ENCODE results near the gene GPX6. TPM values are rescaled to one million over a fixed set of nuclear protein-coding genes. Genes with fewer than 3 reads are reported as not detected.

Gene GPX6
- total RNA-seq, 1 experiment from 2014 or later, result not detected

- H3K27ac ChIP-seq (ENCODE audit: low read length), result no peak overlapping the region
- H3K27me3 ChIP-seq (ENCODE audit: control insufficient read depth, insufficient read depth, low read length), result no peaks in the 10 kb centered on the region
- CTCF ChIA-PET, result no interaction called here
- intact Hi-C loops (cut with micrococcal nuclease; ENCODE audit: unreplicated experiment) (no loop called here), in situ Hi-C loops (cut with HindIII; ENCODE audit: low pct_unique_long_range_greater_than_20kb, low sequenced_read_pairs) (no loop called here)
- no peaks in the 10 kb centered on the region for H3K9me3 ChIP-seq (ENCODE audit: control insufficient read depth, insufficient read depth, low read depth, low read length)
- no peak for DNase-seq (ENCODE audit: low read depth, low spot score)
- peaks cover 1% of the 10 kb centered on the region; the same call in 1 of the 2 replicates for H3K4me1 ChIP-seq (ENCODE audit: control insufficient read depth, insufficient read depth, low read length)
- no TSS peak for BruUV-seq (replicated peaks)
- no peak for ATAC-seq
- TF ChIP-seq SIN3A (IDR thresholded peaks at IDR 0.05; ENCODE audit: borderline replicate concordance, insufficient read depth, low read depth, low read length), result no peak
- TF ChIP-seq, protein P1, sequence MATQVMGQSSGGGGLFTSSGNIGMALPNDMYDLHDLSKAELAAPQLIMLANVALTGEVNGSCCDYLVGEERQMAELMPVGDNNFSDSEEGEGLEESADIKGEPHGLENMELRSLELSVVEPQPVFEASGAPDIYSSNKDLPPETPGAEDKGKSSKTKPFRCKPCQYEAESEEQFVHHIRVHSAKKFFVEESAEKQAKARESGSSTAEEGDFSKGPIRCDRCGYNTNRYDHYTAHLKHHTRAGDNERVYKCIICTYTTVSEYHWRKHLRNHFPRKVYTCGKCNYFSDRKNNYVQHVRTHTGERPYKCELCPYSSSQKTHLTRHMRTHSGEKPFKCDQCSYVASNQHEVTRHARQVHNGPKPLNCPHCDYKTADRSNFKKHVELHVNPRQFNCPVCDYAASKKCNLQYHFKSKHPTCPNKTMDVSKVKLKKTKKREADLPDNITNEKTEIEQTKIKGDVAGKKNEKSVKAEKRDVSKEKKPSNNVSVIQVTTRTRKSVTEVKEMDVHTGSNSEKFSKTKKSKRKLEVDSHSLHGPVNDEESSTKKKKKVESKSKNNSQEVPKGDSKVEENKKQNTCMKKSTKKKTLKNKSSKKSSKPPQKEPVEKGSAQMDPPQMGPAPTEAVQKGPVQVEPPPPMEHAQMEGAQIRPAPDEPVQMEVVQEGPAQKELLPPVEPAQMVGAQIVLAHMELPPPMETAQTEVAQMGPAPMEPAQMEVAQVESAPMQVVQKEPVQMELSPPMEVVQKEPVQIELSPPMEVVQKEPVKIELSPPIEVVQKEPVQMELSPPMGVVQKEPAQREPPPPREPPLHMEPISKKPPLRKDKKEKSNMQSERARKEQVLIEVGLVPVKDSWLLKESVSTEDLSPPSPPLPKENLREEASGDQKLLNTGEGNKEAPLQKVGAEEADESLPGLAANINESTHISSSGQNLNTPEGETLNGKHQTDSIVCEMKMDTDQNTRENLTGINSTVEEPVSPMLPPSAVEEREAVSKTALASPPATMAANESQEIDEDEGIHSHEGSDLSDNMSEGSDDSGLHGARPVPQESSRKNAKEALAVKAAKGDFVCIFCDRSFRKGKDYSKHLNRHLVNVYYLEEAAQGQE (IDR thresholded peaks at IDR 0.05; ENCODE audit: insufficient read depth in 1 of 2, low read depth in 2 of 2, low read length in 1 of 2), result no peak
- TF ChIP-seq CTCF (IDR thresholded peaks at IDR 0.05), result no peak
- no peak for TF ChIP-seq POLR2AphosphoS5 (IDR thresholded peaks at IDR 0.05; ENCODE audit: low read depth, low read length)
- TF ChIP-seq TCF7L2 (IDR thresholded peaks at IDR 0.05; ENCODE audit: low read depth, low read length), result no peak
- H3K4me3 ChIP-seq (ENCODE audit: low read depth in 2 of 2, low read length in 2 of 2), result no peak overlapping the region
- no peaks in the 10 kb centered on the region for H3K36me3 ChIP-seq (ENCODE audit: control insufficient read depth, insufficient read depth, low read length)
- POLR2A ChIA-PET, result no interaction called here
Measured at GRCh38 chr6:28485482-28485881, 30.1 kb downstream of the GPX6 start.

DNA sequence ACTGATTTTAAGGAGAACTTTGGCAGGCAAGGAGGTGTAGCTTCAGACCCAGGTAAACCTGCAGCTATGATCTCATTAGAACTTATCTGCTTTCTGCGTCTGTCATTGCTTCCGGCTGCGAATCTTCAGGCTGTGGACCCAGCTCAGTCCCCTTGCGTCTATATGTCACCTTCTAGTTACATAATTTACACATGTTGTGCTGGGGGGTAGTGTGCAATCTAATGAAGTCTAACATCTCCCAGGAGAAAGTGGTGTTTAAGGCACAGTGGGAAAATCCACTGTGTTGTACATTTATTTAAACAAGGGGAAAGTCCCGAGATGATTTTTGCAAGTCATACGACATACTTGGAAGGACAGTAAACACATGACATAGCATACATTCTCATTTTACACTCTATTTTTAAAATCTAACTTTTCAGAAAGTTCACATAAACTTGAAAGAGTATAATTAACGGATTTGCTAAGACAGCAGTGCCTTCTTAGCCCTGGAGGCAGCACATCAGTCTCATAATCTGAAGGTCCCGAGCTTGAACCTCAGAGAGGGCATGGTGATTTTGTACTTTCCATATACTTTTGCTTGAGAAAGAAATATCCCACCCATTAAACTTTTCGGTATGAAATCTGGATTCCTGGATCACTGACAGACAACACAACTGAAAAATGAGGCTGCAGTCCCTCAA lies 35.2 kb downstream of the GPX6 start:
- Histone ChIP-seq H3K4me1 (ENCODE audit: control insufficient read depth, insufficient read depth, low read length) (peaks cover 8% of the 10 kb centered on the region), H3K4me3 (ENCODE audit: low read depth in 2 of 2, low read length in 2 of 2) (no peak overlapping the region), H3K36me3 (ENCODE audit: control insufficient read depth, insufficient read depth, low read length) (no peaks in the 10 kb centered on the region), H3K27ac (ENCODE audit: low read length) (no peak overlapping the region), H3K9me3 (ENCODE audit: control insufficient read depth, insufficient read depth, low read depth, low read length) (no peaks in the 10 kb centered on the region), H3K27me3 (ENCODE audit: control insufficient read depth, insufficient read depth, low read length) (peaks cover 4% of the 10 kb centered on the region; the same call in 1 of the 2 replicates)
- in situ Hi-C loops (cut with HindIII; ENCODE audit: low pct_unique_long_range_greater_than_20kb, low sequenced_read_pairs) (no loop called here), intact Hi-C loops (cut with micrococcal nuclease; ENCODE audit: unreplicated experiment) (no loop called here)
- ChIA-PET POLR2A (interaction anchor here (0.5 kb wide), 1 partner anchor 9 kb away, joined by 7 read pairs; no protein-coding TSS in a partner anchor), CTCF (no interaction called here)
- ATAC-seq, result no peak
- TF ChIP-seq POLR2AphosphoS5 (IDR thresholded peaks at IDR 0.05; ENCODE audit: low read depth, low read length) (no peak), SIN3A (IDR thresholded peaks at IDR 0.05; ENCODE audit: borderline replicate concordance, insufficient read depth, low read depth, low read length) (no peak), CTCF (IDR thresholded peaks at IDR 0.05) (no peak), TCF7L2 (IDR thresholded peaks at IDR 0.05; ENCODE audit: low read depth, low read length) (no peak)
- TF ChIP-seq, protein P1 (IDR thresholded peaks at IDR 0.05; ENCODE audit: insufficient read depth in 1 of 2, low read depth in 2 of 2, low read length in 1 of 2), result no peak
- no peak for DNase-seq (ENCODE audit: low read depth, low spot score)
- BruUV-seq (replicated peaks), result no TSS peak

Data from Panc1 (cell line).